MCF 10A (cell line): ENCODE data around the gene MISP. TPM values are rescaled to one million over a fixed set of nuclear protein-coding genes. Genes with fewer than 3 reads are reported as not detected.

Experiments used
- BruUV-seq: library from RNA; stranded (reverse); fragments of 400-500 nt; replicated peaks from 2 replicates; lab custom pipeline; 2021; lab: Mats Ljungman, UMichigan
- CTCF ChIA-PET: fragments of 300-600 bp; sonication (Branson Sonifier 250); formaldehyde crosslinking; extraction: SDS; loops from one replicate; lab custom pipeline; 2021; ENCODE audit warnings: antibody characterized with exemption, inconsistent platforms; lab: Yijun Ruan, JAX
- POLR2A ChIA-PET: fragments of 300-600, 350-650 bp; sonication (Branson Sonifier 250); formaldehyde crosslinking; extraction: SDS; loops from one replicate; lab custom pipeline; 2020; ENCODE audit warnings: antibody characterized with exemption, inconsistent platforms; lab: Yijun Ruan, JAX
- DNase-seq: peaks from one replicate; pipeline ENCODE4 v3.0.0-alpha.2; 2018; ENCODE audit not compliant: unreplicated experiment
- H3K27ac Mint-ChIP-seq: one replicate; pipeline ENCODE4 v1.8.0; 2022; ENCODE audit warnings: mild to moderate bottlenecking, low read depth, mixed read lengths; ENCODE audit not compliant: unreplicated experiment
- H3K27me3 Mint-ChIP-seq: one replicate; pipeline ENCODE4 v1.8.0; 2022; ENCODE audit warnings: mixed read lengths; ENCODE audit not compliant: insufficient read depth, unreplicated experiment
- H3K36me3 Mint-ChIP-seq: one replicate; pipeline ENCODE4 v1.8.0; 2022; ENCODE audit warnings: mild to moderate bottlenecking, moderate library complexity, mixed read lengths; ENCODE audit not compliant: insufficient read depth, unreplicated experiment
- H3K4me1 Mint-ChIP-seq: one replicate; pipeline ENCODE4 v1.8.0; 2022; ENCODE audit warnings: mixed read lengths; ENCODE audit not compliant: insufficient read depth, unreplicated experiment
- H3K4me3 Mint-ChIP-seq: one replicate; pipeline ENCODE4 v1.8.0; 2022; ENCODE audit warnings: mild to moderate bottlenecking, moderate library complexity, mixed read lengths; ENCODE audit not compliant: unreplicated experiment
- H3K9me3 Mint-ChIP-seq: one replicate; pipeline ENCODE4 v1.8.0; 2022; ENCODE audit warnings: mixed read lengths; ENCODE audit not compliant: unreplicated experiment
- intact Hi-C: fragments of 100-400 bp; cut with micrococcal nuclease; formaldehyde crosslinking; loops from 2 replicates; pipeline ENCODE4 v1.14.1; 2022
- total RNA-seq: library from RNA; stranded (reverse); gene quantifications from 2 replicates; pipeline ENCODE4 v1.2.3, GENCODE V29; 2022
- TF ChIP-seq, protein P1 (sequence below): fragments of 200-600 bp; IDR thresholded peaks from one replicate; pipeline ENCODE4 v1.8.0; 2022; ENCODE audit warnings: antibody characterized with exemption, mild to moderate bottlenecking; ENCODE audit not compliant: unreplicated experiment

The MISP gene
- total RNA-seq, 1 experiment from 2014 or later, result 33.7 TPM

GRCh38 chr19:778910-779653 is 28.2 kb downstream of the MISP start:
- H3K27ac Mint-ChIP-seq, result peak overlapping the region; percentile 96
- DNase-seq, result peak; percentile 99

GRCh38 chr19:780935-781334 is 30.0 kb downstream of the MISP start:
- CTCF ChIA-PET, result interaction anchor here (0.7 kb wide), 1 partner anchor 216 kb away, joined by 4 read pairs; no protein-coding TSS in a partner anchor

More at GRCh38 chr19:778910-779653, 28.2 kb downstream of the MISP start:
- H3K4me1 Mint-ChIP-seq, result peaks cover 8% of the 10 kb centered on the region
- intact Hi-C loops, result no loop called here
- no peaks in the 10 kb centered on the region for H3K9me3 Mint-ChIP-seq
- POLR2A ChIA-PET, result interaction anchor here (0.6 to 1.9 kb wide), 9 partner anchors 9 to 243 kb away, joined by 3 to 13 read pairs (median 4); partner anchors contain the start of genes PTBP1, RNU6-2 and WDR18
- no peaks in the 10 kb centered on the region for H3K27me3 Mint-ChIP-seq
- H3K4me3 Mint-ChIP-seq, result peak overlapping the region; percentile 69
- BruUV-seq, result TSS peak; percentile 39
- CTCF ChIA-PET, result interaction anchor here (0.6 to 1.3 kb wide), 6 partner anchors 9 to 282 kb away, joined by 3 to 8 read pairs (median 4); no protein-coding TSS in a partner anchor
- TF ChIP-seq, protein P1, sequence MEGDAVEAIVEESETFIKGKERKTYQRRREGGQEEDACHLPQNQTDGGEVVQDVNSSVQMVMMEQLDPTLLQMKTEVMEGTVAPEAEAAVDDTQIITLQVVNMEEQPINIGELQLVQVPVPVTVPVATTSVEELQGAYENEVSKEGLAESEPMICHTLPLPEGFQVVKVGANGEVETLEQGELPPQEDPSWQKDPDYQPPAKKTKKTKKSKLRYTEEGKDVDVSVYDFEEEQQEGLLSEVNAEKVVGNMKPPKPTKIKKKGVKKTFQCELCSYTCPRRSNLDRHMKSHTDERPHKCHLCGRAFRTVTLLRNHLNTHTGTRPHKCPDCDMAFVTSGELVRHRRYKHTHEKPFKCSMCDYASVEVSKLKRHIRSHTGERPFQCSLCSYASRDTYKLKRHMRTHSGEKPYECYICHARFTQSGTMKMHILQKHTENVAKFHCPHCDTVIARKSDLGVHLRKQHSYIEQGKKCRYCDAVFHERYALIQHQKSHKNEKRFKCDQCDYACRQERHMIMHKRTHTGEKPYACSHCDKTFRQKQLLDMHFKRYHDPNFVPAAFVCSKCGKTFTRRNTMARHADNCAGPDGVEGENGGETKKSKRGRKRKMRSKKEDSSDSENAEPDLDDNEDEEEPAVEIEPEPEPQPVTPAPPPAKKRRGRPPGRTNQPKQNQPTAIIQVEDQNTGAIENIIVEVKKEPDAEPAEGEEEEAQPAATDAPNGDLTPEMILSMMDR, result no peak
- peaks cover 16% of the 10 kb centered on the region for H3K36me3 Mint-ChIP-seq

DNA sequence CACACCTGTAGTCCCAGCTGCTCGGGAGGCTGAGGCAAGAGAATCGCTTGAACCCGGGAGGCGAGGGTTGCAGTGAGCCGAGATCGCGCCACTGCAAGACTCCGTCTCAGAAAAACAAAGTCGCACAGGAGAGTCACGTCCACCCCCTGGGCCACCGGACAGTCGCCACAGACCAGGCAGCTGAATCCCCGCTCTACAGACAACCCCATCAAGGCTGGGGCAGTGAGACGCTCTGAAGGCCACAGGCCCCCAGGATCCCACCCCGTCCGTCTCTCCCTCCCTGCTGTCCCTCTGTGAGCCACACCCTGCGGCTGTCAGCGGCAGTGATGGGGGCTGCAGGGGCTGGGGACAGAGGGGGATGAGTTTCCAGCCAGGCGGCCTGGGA is 30.9 kb downstream of the MISP start:
- POLR2A ChIA-PET, result interaction anchor here (0.9 to 3.4 kb wide), 3 partner anchors 15 to 29 kb away, joined by 3 to 16 read pairs (median 6); partner anchors contain the start of gene PTBP1
- CTCF ChIA-PET, result interaction anchor here (0.5 to 0.7 kb wide), 3 partner anchors 57 to 236 kb away, joined by 3 to 6 read pairs (median 4); no protein-coding TSS in a partner anchor
- H3K4me1 Mint-ChIP-seq, result peaks cover 8% of the 10 kb centered on the region
- H3K27ac Mint-ChIP-seq, result peak overlapping the region; percentile 79
- no peak for DNase-seq
- intact Hi-C loops, result loop anchor here (1.0 kb wide), 1 partner anchor 16 kb away; the partner anchor contains the start of gene PTBP1
- no TSS peak for BruUV-seq
- peaks cover 16% of the 10 kb centered on the region for H3K36me3 Mint-ChIP-seq
- H3K9me3 Mint-ChIP-seq, result no peaks in the 10 kb centered on the region
- TF ChIP-seq, protein P1, result no peak
- H3K4me3 Mint-ChIP-seq, result peak overlapping the region; percentile 69
- H3K27me3 Mint-ChIP-seq, result no peaks in the 10 kb centered on the region

More at GRCh38 chr19:780935-781334, 30.0 kb downstream of the MISP start:
- Mint-ChIP-seq H3K9me3 (no peaks in the 10 kb centered on the region), H3K4me3 (no peak overlapping the region), H3K27ac (no peak overlapping the region), H3K27me3 (no peaks in the 10 kb centered on the region), H3K4me1 (peaks cover 8% of the 10 kb centered on the region), H3K36me3 (peaks cover 16% of the 10 kb centered on the region)
- POLR2A ChIA-PET, result interaction anchor here (1.8 kb wide), 1 partner anchor 18 kb away, joined by 6 read pairs; no protein-coding TSS in a partner anchor
- TF ChIP-seq, protein P1, result no peak
- BruUV-seq, result no TSS peak
- intact Hi-C loops, result no loop called here
- no peak for DNase-seq
